Trophoblast cell (in vitro differentiated cells and primary cell): ENCODE data around the gene MX1.

ENCODE experiments used
- DNase-seq, 2 donors: peaks; one replicate each; pipeline ENCODE4 v3.0.0-alpha.2; 2016
- H2AFZ ChIP-seq: 2 replicates; pipeline ENCODE4 v1.6.1; 2013; ENCODE audit warnings: low read length, moderate library complexity, mild to moderate bottlenecking; ENCODE audit not compliant: insufficient read depth, poor library complexity
- H2AK5ac ChIP-seq: 2 replicates; pipeline ENCODE4 v1.6.1; 2013; ENCODE audit warnings: mild to moderate bottlenecking, low read length
- H2BK120ac ChIP-seq: 2 replicates; pipeline ENCODE4 v1.6.1; 2013; ENCODE audit warnings: low read length, mild to moderate bottlenecking, moderate library complexity; ENCODE audit not compliant: insufficient read depth, poor library complexity
- H2BK12ac ChIP-seq: 2 replicates; pipeline ENCODE4 v1.6.1; 2013; ENCODE audit warnings: mild to moderate bottlenecking, low read length, moderate library complexity
- H2BK5ac ChIP-seq: 2 replicates; pipeline ENCODE4 v1.6.1; 2013; ENCODE audit warnings: low read length, low read depth, moderate library complexity, mild to moderate bottlenecking; ENCODE audit not compliant: poor library complexity
- H3K14ac ChIP-seq: 2 replicates; pipeline ENCODE4 v1.6.1; 2013; ENCODE audit warnings: mild to moderate bottlenecking, low read length
- H3K18ac ChIP-seq: 2 replicates; pipeline ENCODE4 v1.6.1; 2013; ENCODE audit warnings: mild to moderate bottlenecking, low read length
- H3K23ac ChIP-seq: 2 replicates; pipeline ENCODE4 v1.6.1; 2013; ENCODE audit warnings: low read length
- H3K27ac ChIP-seq: 2 replicates; pipeline ENCODE4 v1.5.1; 2013; ENCODE audit warnings: low read depth, mild to moderate bottlenecking, inconsistent platforms, low read length, moderate library complexity
- H3K27me3 ChIP-seq: 2 replicates; pipeline ENCODE4 v1.6.1; 2013; ENCODE audit warnings: inconsistent platforms, mild to moderate bottlenecking, low read length, moderate library complexity; ENCODE audit not compliant: insufficient read depth
- H3K36me3 ChIP-seq, 2 experiments: 1 replicate in 1 of 2; 2 replicates in 1 of 2; pipeline ENCODE4 v1.6.1; 2013; ENCODE audit warnings: low read length in 2 of 2, mild to moderate bottlenecking in 2 of 2, moderate library complexity in 1 of 2; ENCODE audit not compliant: insufficient read depth in 2 of 2, control insufficient read depth in 1 of 2
- H3K4ac ChIP-seq: 2 replicates; pipeline ENCODE4 v1.6.1; 2013; ENCODE audit warnings: low read depth, mild to moderate bottlenecking, low read length, moderate library complexity
- H3K4me1 ChIP-seq, 2 experiments: 1 replicate in 1 of 2; 2 replicates in 1 of 2; pipeline ENCODE4 v1.6.1; 2013; ENCODE audit warnings: low read length in 2 of 2, mild to moderate bottlenecking in 2 of 2, moderate library complexity in 1 of 2; ENCODE audit not compliant: insufficient read depth in 2 of 2, control insufficient read depth in 1 of 2
- H3K4me2 ChIP-seq: 2 replicates; pipeline ENCODE4 v1.6.1; 2013; ENCODE audit warnings: inconsistent platforms, mild to moderate bottlenecking, low read length, moderate library complexity
- H3K4me3 ChIP-seq: 2 replicates; pipeline ENCODE4 v1.5.1; 2013; ENCODE audit warnings: mild to moderate bottlenecking, low read depth, low read length, inconsistent platforms
- H3K79me1 ChIP-seq: one replicate; pipeline ENCODE4 v1.6.1; 2013; ENCODE audit warnings: low read length
- H3K79me2 ChIP-seq: 2 replicates; pipeline ENCODE4 v1.6.1; 2013; ENCODE audit warnings: low read length, mild to moderate bottlenecking; ENCODE audit not compliant: control insufficient read depth, insufficient read depth, poor library complexity
- H3K9ac ChIP-seq: 2 replicates; pipeline ENCODE4 v1.6.1; 2013; ENCODE audit warnings: mild to moderate bottlenecking, low read length
- H3K9me3 ChIP-seq: 2 replicates; pipeline ENCODE4 v1.6.1; 2013; ENCODE audit warnings: low read depth, mild to moderate bottlenecking, control low read depth, inconsistent platforms, low read length; ENCODE audit not compliant: insufficient read depth
- H4K12ac ChIP-seq: 2 replicates; pipeline ENCODE4 v1.6.1; 2013; ENCODE audit warnings: low read depth, mild to moderate bottlenecking, low read length, moderate library complexity
- H4K8ac ChIP-seq: 2 replicates; pipeline ENCODE4 v1.6.1; 2013; ENCODE audit warnings: low read depth, mild to moderate bottlenecking, low read length, moderate library complexity
- H4K91ac ChIP-seq: one replicate; pipeline ENCODE4 v1.6.1; 2013; ENCODE audit warnings: low read depth, mild to moderate bottlenecking, low read length, moderate library complexity
- WGBS: extraction: QIAGEN DNeasy Blood & Tissue Kit; methylation state at CpG from one replicate; pipeline ENCODE4 v1.1.7; 2013; ENCODE audit warnings: missing lambda C conversion rate; ENCODE audit not compliant: insufficient read length, insufficient coverage; ENCODE audit errors: extremely low coverage; 5-methylcytosine and 5-hydroxymethylcytosine counted together

The MX1 gene

DNA sequence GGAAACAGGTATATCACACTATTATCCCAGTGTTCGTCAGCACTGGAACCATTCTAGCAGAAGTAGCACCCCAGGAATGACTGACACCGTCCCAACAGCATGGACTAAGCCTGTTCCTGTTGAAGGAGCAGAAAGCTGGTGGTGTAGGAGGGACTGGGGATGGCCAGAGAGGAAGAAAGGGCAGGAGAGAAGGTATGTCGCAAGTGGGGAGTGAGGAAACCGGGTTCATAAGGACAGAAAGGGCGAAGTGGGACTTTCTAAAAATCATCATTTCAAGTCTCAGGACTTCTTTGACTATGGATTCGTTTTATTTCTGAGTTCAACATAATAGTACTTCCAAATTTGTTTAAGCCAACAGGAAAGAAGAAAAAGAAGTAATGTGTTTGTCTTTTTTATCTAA, 19.7 kb upstream of the MX1 start:
- no peaks in the 10 kb centered on the region for H3K79me2 ChIP-seq
- WGBS, result no CpG with 5 or more reads among the region's 6 CpGs
- no peak for DNase-seq
- H4K12ac ChIP-seq, result no peak overlapping the region
- peak overlapping the region; percentile 17 for H3K23ac ChIP-seq
- no peak overlapping the region for H3K4me3 ChIP-seq
- H3K36me3 ChIP-seq, result no peaks in the 10 kb centered on the region
- no peak overlapping the region for H2AK5ac ChIP-seq
- no peak overlapping the region for H4K91ac ChIP-seq
- peaks cover 1% of the 10 kb centered on the region for H3K9me3 ChIP-seq
- no peak overlapping the region for H3K18ac ChIP-seq
- no peaks in the 10 kb centered on the region for H3K79me1 ChIP-seq
- no peak overlapping the region for H2BK5ac ChIP-seq
- no peak overlapping the region for H2BK120ac ChIP-seq
- no peak overlapping the region for H2AFZ ChIP-seq
- no peak overlapping the region for H4K8ac ChIP-seq
- no peaks in the 10 kb centered on the region for H3K4me1 ChIP-seq
- H3K27me3 ChIP-seq, result peaks cover 3% of the 10 kb centered on the region
- no peak overlapping the region for H3K4ac ChIP-seq
- no peak overlapping the region for H2BK12ac ChIP-seq
- no peak overlapping the region for H3K14ac ChIP-seq
- no peak overlapping the region for H3K4me2 ChIP-seq
- H3K27ac ChIP-seq, result no peak overlapping the region
- no peak overlapping the region for H3K9ac ChIP-seq

GRCh38 chr21:41407541-41408460, 18.2 kb upstream of the MX1 start:
- Histone ChIP-seq H4K91ac (no peak overlapping the region), H4K12ac (no peak overlapping the region), H3K9me3 (peaks cover 1% of the 10 kb centered on the region), H3K36me3 (no peaks in the 10 kb centered on the region), H2AFZ (no peak overlapping the region), H3K79me2 (no peaks in the 10 kb centered on the region), H3K79me1 (no peaks in the 10 kb centered on the region), H3K4me2 (no peak overlapping the region), H3K27me3 (peaks cover 3% of the 10 kb centered on the region), H3K27ac (no peak overlapping the region), H3K4me3 (no peak overlapping the region), H3K18ac (no peak overlapping the region), H2BK120ac (no peak overlapping the region), H3K14ac (no peak overlapping the region), H3K4me1 (no peaks in the 10 kb centered on the region), H2AK5ac (no peak overlapping the region), H2BK5ac (no peak overlapping the region), H3K4ac (no peak overlapping the region), H2BK12ac (no peak overlapping the region), H3K23ac (no peak overlapping the region), H4K8ac (no peak overlapping the region), H3K9ac (peak overlapping the region; percentile 49)
- no peak for DNase-seq
- WGBS, result no CpG with 5 or more reads among the region's 24 CpGs

DNA sequence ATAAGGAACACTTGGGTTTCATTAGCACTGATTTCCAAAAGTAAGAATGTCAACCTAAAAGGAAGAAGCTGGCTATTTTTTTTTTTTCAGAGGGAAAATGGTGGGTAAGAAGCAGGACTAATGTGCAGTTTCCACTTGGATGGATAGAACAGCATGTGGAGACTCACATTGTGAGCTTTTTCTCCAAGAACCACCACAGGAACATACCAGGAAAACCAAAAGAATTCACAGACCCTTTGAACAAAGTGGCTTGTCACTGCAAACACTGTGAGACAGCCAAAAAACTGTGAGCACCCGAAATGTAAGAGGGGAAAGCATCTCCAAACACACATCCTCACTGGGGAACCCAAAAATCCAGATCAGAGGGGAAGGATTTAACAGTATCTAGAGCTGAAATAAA, 15.7 kb upstream of the MX1 start:
- H4K8ac ChIP-seq, result no peak overlapping the region
- H4K91ac ChIP-seq, result no peak overlapping the region
- WGBS, result no CpG with 5 or more reads among the region's 1 CpG
- no peak overlapping the region for H2AFZ ChIP-seq
- peaks cover under 1% of the 10 kb centered on the region for H3K27me3 ChIP-seq
- no peaks in the 10 kb centered on the region for H3K79me2 ChIP-seq
- H3K14ac ChIP-seq, result no peak overlapping the region
- H2BK5ac ChIP-seq, result no peak overlapping the region
- no peak overlapping the region for H2BK120ac ChIP-seq
- no peak overlapping the region for H4K12ac ChIP-seq
- H2BK12ac ChIP-seq, result no peak overlapping the region
- H3K9ac ChIP-seq, result no peak overlapping the region
- H3K4me2 ChIP-seq, result no peak overlapping the region
- DNase-seq, result no peak
- H3K4me3 ChIP-seq, result no peak overlapping the region
- no peaks in the 10 kb centered on the region for H3K79me1 ChIP-seq
- no peak overlapping the region for H2AK5ac ChIP-seq
- H3K18ac ChIP-seq, result no peak overlapping the region
- no peak overlapping the region for H3K4ac ChIP-seq
- H3K23ac ChIP-seq, result no peak overlapping the region
- no peak overlapping the region for H3K27ac ChIP-seq
- peaks cover 1% of the 10 kb centered on the region for H3K9me3 ChIP-seq
- no peaks in the 10 kb centered on the region for H3K4me1 ChIP-seq
- H3K36me3 ChIP-seq, result no peaks in the 10 kb centered on the region

DNA sequence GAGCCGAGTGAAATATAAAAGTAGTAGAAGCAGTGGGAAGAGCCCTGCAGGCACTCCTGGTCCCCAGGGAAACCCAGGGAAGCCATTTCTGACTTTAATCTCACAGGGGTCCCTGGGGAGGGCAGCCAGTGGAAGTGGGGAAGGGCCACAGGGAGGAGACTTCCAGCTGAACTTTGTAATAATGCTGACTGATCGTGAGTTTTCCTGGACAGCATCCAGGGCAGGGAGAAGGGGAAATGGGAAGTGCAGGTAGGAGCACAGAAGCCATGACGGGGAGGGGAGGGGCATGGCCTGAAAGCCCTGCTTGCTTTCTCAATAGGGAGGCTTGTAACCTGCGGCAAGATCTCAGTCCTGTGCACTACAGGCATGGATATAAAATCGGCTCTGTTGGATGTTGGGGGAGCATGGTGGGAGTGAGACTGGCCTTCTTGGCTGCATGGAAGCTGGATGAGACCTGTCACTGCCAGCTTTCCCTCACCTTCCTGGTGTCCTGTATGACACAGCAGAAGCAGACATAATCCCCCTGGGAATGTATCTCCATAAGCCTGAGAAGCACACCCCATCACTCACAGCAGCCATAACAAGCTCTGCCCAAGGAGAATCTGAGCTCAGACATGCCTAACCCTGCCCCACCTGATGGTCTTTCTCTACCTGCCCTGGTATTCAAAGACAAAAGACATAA, 15.1 kb upstream of the MX1 start:
- Histone ChIP-seq H3K4me3 (no peak overlapping the region), H2BK120ac (no peak overlapping the region), H2AK5ac (no peak overlapping the region), H4K8ac (no peak overlapping the region), H3K23ac (no peak overlapping the region), H3K36me3 (no peaks in the 10 kb centered on the region), H2AFZ (no peak overlapping the region), H3K79me2 (no peaks in the 10 kb centered on the region), H2BK5ac (no peak overlapping the region), H3K27me3 (no peaks in the 10 kb centered on the region), H3K4ac (no peak overlapping the region), H3K79me1 (no peaks in the 10 kb centered on the region), H3K27ac (no peak overlapping the region), H2BK12ac (no peak overlapping the region), H4K91ac (no peak overlapping the region), H3K9me3 (peaks cover 1% of the 10 kb centered on the region), H3K4me1 (no peaks in the 10 kb centered on the region), H3K4me2 (no peak overlapping the region), H3K18ac (no peak overlapping the region), H3K14ac (no peak overlapping the region), H3K9ac (no peak overlapping the region), H4K12ac (no peak overlapping the region)
- no CpG with 5 or more reads among the region's 5 CpGs for WGBS
- peak; percentile 11 to 12 for DNase-seq
